HG02981 (cell line): ENCODE data around the gene LMX1B.
"Not testable (repeated sequence)": the region's sequence is repeated elsewhere in the genome, so short reads cannot be mapped to it uniquely, and the experiment has no call there.

ENCODE experiments used
- ATAC-seq: cut with Tn5 transposase; IDR thresholded peaks from one replicate; pipeline ENCODE4 v1.9.1; 2021; ENCODE audit warnings: mild to moderate bottlenecking, moderate library complexity; ENCODE audit not compliant: unreplicated experiment

The LMX1B gene

DNA sequence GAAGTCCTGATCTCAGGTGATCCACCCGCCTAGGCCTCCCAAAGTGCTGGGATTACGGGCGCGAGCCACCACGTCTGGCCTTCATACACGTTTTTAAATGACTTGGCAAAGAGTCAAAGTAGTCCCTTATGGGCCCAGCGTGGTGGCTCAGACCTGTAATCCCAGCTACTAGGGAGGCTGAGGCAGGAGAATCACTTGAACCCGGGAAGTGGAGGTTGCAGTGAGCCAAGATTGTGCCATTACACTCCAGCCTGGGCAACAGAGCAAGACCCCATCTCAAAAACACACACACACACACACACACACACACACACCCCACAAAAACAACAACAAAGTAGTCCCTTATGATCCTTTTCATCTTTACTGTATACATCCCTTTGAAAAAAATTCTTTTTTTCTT lies 116.9 kb downstream of the LMX1B start:
- not testable (repeated sequence) for ATAC-seq

DNA sequence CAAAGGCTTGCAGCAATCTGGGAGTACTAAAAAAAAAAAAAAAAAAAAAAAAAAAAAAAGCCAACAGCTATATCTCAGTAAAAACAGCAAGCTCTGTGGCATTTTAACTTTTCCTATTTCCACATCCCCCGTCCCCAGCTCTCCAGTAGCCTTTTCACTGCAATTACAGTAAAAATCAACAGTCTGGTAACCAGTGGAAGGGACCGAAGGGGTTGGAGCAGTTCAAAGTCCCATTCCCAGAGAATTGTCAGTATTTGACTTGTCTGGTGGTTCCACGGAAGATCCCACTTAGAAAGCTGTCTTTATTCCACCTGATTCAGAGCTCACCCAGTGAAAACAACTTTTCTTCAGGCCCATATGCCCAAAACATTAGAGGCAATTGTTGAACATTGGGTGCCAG lies 119.3 kb downstream of the LMX1B start:
- no peak for ATAC-seq

- ATAC-seq = no peak
Measured at GRCh38 chr9:126734877-126735276, 121.1 kb downstream of the LMX1B start.

DNA sequence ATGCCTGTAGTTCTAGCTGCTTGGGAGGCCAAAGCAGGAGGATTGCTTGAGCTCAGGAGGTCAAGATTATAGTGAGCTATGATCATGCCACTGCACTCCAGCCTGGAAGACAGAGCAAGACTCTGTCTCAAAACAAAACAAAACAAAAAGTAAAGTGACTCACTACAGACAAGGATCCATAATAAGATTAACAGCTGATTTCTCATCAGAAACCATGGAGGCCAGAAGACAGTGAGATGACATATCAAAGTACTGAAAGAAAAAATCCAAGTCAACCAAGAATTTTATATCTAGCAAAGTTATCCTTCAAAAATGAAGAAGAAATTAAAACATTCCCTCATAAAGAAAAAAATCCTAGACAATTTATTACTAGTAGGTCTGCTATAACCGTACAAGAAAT lies 121.8 kb downstream of the LMX1B start:
- ATAC-seq = no peak

- no peak for ATAC-seq
Measured at GRCh38 chr9:126738553-126738952, 124.8 kb downstream of the LMX1B start.

- no peak for ATAC-seq
Measured at GRCh38 chr9:126743041-126743440, 129.3 kb downstream of the LMX1B start.

- ATAC-seq = no peak
Measured at GRCh38 chr9:126745574-126746411, 132.1 kb downstream of the LMX1B start.
